Naive thymus-derived CD8-positive, alpha-beta T cell (primary cell): ENCODE measurements around the gene NLRC5. TPM values are rescaled to one million over a fixed set of nuclear protein-coding genes. Genes with fewer than 3 reads are reported as not detected.
A peak's percentile ranks its signal among the peaks of the same experiment; 100 is the strongest.
"Not testable (repeated sequence)": the region's sequence is repeated elsewhere in the genome, so short reads cannot be mapped to it uniquely, and the experiment has no call there.

Source experiments
- ATAC-seq, 2 donors: fragments of 150-1000 bp; cut with Tn5 transposase in 1 of 2; sonication (Bioruptor Pico), chemical (Tn5 transposase) in 1 of 2; 1 replicate in 1 of 2; 2 replicates in 1 of 2; pipeline ENCODE4 v1.10.0; 2021; ENCODE audit warnings: mild to moderate bottlenecking in 2 of 2, moderate library complexity in 2 of 2
- POLR2A ChIA-PET: fragments of 350-600 bp; sonication (Branson Sonifier 250); formaldehyde crosslinking; loops from one replicate; lab custom pipeline; 2021; ENCODE audit warnings: antibody characterized with exemption; lab: Charles Lee
- DNase-seq, 10 donors: peaks; one replicate each; pipeline versions ENCODE4 v3.0.0 to v3.0.0-alpha.2; 2020 to 2022
- H3K27ac Mint-ChIP-seq, 10 donors: one replicate each; pipeline ENCODE4 v1.8.0; 2020 to 2022; ENCODE audit warnings: mild to moderate bottlenecking in 10 of 10, mixed read lengths in 10 of 10, moderate library complexity in 4 of 10, inconsistent platforms in 1 of 10
- H3K27me3 Mint-ChIP-seq, 5 donors: one replicate each; pipeline ENCODE4 v1.8.0; 2021 to 2022; ENCODE audit warnings: mixed read lengths in 5 of 5
- H3K36me3 Mint-ChIP-seq, 3 donors: one replicate each; pipeline ENCODE4 v1.8.0; 2020 to 2022; ENCODE audit warnings: mixed read lengths in 3 of 3, mild to moderate bottlenecking in 2 of 3, inconsistent platforms in 1 of 3
- H3K4me1 Mint-ChIP-seq, 4 donors: one replicate each; pipeline ENCODE4 v1.8.0; 2021 to 2022; ENCODE audit warnings: mixed read lengths in 4 of 4
- H3K4me3 Mint-ChIP-seq, 10 donors: one replicate each; pipeline ENCODE4 v1.8.0; 2020 to 2022; ENCODE audit warnings: mild to moderate bottlenecking in 10 of 10, mixed read lengths in 10 of 10, moderate library complexity in 6 of 10, inconsistent platforms in 1 of 10
- H3K9me3 Mint-ChIP-seq, 9 donors: one replicate each; pipeline ENCODE4 v1.8.0; 2020 to 2022; ENCODE audit warnings: mixed read lengths in 9 of 9, mild to moderate bottlenecking in 3 of 9, inconsistent platforms in 1 of 9, moderate library complexity in 1 of 9
- polyA plus RNA-seq, 3 donors: library from polyadenylated mRNA; unstranded; fragments of 300-500 nt; fragmentation: Illumina TruSeq; gene quantifications; one replicate each; pipeline ENCODE4 v1.2.3, GENCODE V29; 2021
- total RNA-seq, 8 experiments: library from RNA in 2 of 8; stranded (reverse) in 2 of 8; gene quantifications; one replicate each; pipeline ENCODE4 v1.2.3 and lab custom pipeline; 2021 to 2026

The NLRC5 gene
- total and polyA plus RNA-seq, 5 experiments from 2014 or later, result 70.4 to 488 (median 137) TPM

DNA sequence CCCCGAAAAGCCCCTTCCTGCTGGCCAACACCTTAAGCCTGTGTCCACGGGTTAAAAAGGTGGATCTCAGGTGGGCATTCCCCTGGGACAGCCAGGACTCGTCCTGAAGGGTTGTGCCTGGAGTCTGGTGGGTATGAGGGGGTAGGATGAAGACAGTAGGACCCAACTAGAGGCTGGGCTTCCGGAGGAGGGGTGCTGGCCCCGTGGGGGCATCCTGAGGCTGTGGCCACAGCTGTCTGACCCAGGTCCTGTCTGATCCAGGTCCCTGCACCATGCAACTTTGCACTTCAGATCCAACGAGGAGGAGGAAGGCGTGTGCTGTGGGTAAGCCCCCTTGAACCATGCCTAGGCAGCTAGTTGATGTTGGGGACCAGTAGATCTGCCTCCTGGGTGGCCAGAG is 65.4 kb downstream of the NLRC5 start:
- Mint-ChIP-seq H3K4me1 (peaks cover 12 to 41% (median 24%) of the 10 kb centered on the region in 4 donors), H3K4me3 (peak overlapping the region in 1 of 10 donors; percentile 58), H3K27me3 (no peaks in the 10 kb centered on the region), H3K27ac (peak overlapping the region in 5 of 10 donors; percentile 43 to 92 (median 77)), H3K36me3 (peaks cover 0 to 92% (median 13%) of the 10 kb centered on the region in 3 donors), H3K9me3 (no peaks in the 10 kb centered on the region)
- POLR2A ChIA-PET, result no interaction called here
- DNase-seq (no peak), ATAC-seq (no peak)

DNA sequence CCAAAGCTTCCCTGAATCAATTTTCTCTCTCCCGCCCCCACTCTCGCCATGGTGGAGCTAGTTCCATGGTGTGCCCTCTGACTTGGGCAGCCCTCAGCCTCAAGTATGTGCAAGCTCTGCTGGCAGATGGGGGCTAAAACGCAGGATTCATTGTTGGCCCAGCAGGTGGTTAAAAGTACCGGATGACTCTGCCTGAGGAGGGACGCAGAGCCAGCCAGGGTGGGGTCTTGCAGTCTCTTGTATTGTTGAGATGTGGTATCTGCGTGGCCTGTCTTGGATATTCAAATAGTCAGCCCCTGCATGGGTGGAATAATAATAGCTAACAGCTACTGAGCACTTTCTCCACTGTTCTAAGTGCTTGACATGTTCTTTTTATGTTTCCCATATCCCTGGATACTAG is 66.3 kb downstream of the NLRC5 start:
- Mint-ChIP-seq H3K27ac (peak overlapping the region in 6 of 10 donors; percentile 14 to 71 (median 38)), H3K4me3 (no peak overlapping the region), H3K36me3 (peaks cover 0 to 94% (median 13%) of the 10 kb centered on the region in 3 donors), H3K27me3 (no peaks in the 10 kb centered on the region), H3K4me1 (peaks cover 20 to 49% (median 33%) of the 10 kb centered on the region in 4 donors), H3K9me3 (no peaks in the 10 kb centered on the region)
- DNase-seq (no peak), ATAC-seq (no peak)
- POLR2A ChIA-PET, result interaction anchor here (1.0 kb wide), 1 partner anchor 18 kb away, joined by 3 read pairs; no protein-coding TSS in a partner anchor

DNA sequence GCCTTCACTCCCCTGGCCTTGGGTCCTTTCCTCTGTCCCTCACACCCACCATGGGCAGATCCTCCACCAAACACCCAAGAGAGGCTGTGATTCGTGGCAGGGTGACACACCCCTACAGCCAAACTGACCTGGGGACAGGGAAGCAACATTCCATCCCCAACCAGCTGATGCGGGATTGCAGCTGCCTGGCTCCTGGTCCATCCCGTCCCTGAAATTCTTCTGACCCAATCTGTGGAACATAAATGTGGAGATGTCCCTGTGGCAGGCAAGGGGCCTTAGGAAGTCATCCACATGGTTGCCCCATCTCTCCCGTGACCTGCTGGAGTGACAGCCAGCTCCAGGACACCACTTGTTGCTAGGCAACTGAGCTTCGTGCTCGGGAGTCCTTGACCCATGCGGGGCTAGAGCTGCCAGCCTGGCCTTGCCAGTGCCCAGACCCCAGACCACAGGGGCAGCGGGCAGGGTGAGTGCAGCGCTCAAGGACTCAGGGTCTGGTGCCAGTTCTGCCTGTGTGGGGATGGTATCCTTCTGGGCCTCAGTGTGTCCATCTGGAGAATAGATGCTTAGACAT is 69.0 kb downstream of the NLRC5 start:
- peak overlapping the region; percentile 28 to 89 (median 79) for H3K27ac Mint-ChIP-seq
- ATAC-seq (no peak), DNase-seq (no peak)
- peaks cover 0 to 88% (median 21%) of the 10 kb centered on the region in 3 donors for H3K36me3 Mint-ChIP-seq
- no peak overlapping the region for H3K4me3 Mint-ChIP-seq
- peaks cover 21 to 47% (median 36%) of the 10 kb centered on the region in 4 donors for H3K4me1 Mint-ChIP-seq
- POLR2A ChIA-PET, result interaction anchor here (0.6 kb wide), 1 partner anchor 63 kb away, joined by 3 read pairs; no protein-coding TSS in a partner anchor
- H3K27me3 Mint-ChIP-seq, result no peaks in the 10 kb centered on the region
- no peaks in the 10 kb centered on the region for H3K9me3 Mint-ChIP-seq

DNA sequence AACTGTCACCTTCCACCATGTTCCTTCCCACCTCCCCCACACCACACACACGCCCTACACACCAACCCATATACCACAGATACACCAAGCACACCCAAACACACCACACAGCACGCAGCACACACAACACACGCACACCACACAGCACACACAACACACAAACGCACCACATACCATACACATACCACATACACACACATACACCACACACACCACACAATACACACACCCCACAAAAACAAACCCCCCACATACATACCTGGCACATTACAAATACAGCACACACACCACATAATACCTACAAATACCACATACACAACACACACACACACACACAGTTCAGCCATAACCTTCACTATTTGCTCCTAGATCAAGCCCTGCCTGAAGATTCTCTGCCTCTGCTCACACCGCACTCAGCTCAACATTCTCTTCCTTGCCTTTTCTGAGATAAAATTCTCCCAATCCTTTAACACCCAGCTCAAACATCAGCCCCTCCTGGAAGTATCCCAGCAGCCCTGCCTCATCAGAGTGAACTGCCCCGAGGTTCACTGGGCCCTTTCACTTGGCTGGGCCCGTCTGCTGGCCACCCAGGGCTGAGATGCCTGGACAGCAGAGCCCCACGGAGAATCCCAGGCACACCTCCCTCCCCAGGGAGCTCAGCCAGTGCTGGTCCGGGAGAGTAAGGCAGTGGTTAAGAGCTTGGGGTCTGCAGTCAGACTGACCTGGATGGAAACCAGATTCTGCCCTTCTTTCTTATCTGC is 71.1 kb downstream of the NLRC5 start:
- no peak for DNase-seq
- H3K36me3 Mint-ChIP-seq, result peaks cover 0 to 77% (median 23%) of the 10 kb centered on the region in 3 donors
- POLR2A ChIA-PET, result interaction anchor here (0.6 to 1.5 kb wide), 9 partner anchors 7 to 129 kb away, joined by 3 to 5 read pairs (median 3); partner anchors contain the start of gene HERPUD1
- H3K9me3 Mint-ChIP-seq, result no peaks in the 10 kb centered on the region
- H3K4me1 Mint-ChIP-seq, result peaks cover 21 to 42% (median 30%) of the 10 kb centered on the region in 4 donors
- H3K4me3 Mint-ChIP-seq, result peak overlapping the region in 7 of 10 donors; percentile 9 to 60 (median 16)
- H3K27me3 Mint-ChIP-seq, result no peaks in the 10 kb centered on the region
- ATAC-seq, result peak; percentile 27 to 31
- H3K27ac Mint-ChIP-seq, result peak overlapping the region; percentile 54 to 96 (median 80)

DNA sequence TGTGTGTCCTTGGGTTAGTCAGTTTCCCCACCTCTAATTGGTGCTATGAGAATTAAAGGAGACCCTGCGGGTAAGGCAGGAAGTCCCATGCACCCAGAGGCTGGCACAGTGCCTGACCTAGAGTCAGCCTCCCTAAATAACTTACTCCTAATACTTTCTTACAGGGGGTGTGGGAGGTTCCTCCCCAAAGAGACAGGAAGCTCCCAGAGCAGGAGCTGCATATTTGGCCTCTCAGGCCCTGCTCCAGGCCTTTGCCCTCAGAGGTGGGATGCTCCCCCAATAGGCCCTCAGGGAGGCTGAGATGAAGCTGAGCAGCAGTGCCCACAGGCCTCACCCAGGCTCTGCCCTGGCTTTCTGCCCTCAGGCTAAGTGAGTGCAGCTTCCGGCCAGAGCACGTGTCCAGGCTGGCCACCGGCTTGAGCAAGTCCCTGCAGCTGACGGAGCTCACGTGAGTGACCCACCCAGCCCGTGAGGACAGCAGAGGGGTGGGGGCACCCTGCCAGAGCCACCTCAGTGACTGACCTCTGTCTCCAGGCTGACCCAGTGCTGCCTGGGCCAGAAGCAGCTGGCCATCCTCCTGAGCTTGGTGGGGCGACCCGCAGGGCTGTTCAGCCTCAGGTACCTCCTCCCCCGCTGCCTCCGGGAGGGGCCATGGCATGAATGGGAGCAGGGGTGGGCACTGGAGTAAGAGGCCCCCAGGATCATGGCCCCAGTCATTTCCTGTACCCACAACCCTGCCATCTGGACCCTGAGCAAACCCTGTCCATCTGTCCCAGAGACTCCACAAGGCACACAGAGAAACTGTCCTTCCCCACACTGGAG is 71.9 kb downstream of the NLRC5 start:
- peak overlapping the region; percentile 70 to 96 (median 85) for H3K27ac Mint-ChIP-seq
- peaks cover 0 to 75% (median 20%) of the 10 kb centered on the region in 3 donors for H3K36me3 Mint-ChIP-seq
- peaks cover 21 to 41% (median 30%) of the 10 kb centered on the region in 4 donors for H3K4me1 Mint-ChIP-seq
- POLR2A ChIA-PET, result interaction anchor here (0.7 to 1.9 kb wide), 9 partner anchors 8 to 129 kb away, joined by 3 to 5 read pairs (median 3); partner anchors contain the start of genes HERPUD1 and NLRC5
- peak overlapping the region in 4 of 10 donors; percentile 9 to 60 (median 30) for H3K4me3 Mint-ChIP-seq
- ATAC-seq, result peak; percentile 32 to 37
- no peaks in the 10 kb centered on the region for H3K27me3 Mint-ChIP-seq
- H3K9me3 Mint-ChIP-seq, result no peaks in the 10 kb centered on the region
- no peak for DNase-seq

DNA sequence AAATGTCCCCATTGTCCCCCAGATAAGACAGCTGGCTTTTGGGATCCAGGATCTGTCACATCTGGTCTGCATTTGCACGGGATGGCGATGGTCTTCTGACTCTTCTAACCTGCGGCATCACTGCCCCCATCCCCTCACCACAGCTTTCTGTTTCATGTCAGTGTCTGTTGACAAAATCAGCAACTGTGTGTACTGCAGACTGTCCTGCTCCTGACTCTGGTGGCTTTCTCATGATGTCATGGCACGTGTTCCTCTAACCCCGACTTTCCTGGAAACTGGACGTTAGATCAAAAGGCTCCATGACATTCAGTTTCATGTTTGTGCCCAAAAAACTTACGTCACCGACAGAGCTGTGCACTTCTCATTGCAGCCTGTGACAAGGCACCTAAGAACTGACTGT is 73.0 kb downstream of the NLRC5 start:
- Mint-ChIP-seq H3K4me1 (peaks cover 23 to 46% (median 30%) of the 10 kb centered on the region in 4 donors), H3K27ac (peak overlapping the region in 8 of 10 donors; percentile 18 to 88 (median 72)), H3K36me3 (peaks cover 0 to 72% (median 20%) of the 10 kb centered on the region in 3 donors), H3K27me3 (no peaks in the 10 kb centered on the region), H3K9me3 (no peaks in the 10 kb centered on the region), H3K4me3 (no peak overlapping the region)
- POLR2A ChIA-PET, result interaction anchor here (0.7 to 1.9 kb wide), 5 partner anchors 11 to 78 kb away, joined by 3 to 4 read pairs (median 3); partner anchors contain the start of gene NLRC5
- ATAC-seq (no peak), DNase-seq (no peak)

DNA sequence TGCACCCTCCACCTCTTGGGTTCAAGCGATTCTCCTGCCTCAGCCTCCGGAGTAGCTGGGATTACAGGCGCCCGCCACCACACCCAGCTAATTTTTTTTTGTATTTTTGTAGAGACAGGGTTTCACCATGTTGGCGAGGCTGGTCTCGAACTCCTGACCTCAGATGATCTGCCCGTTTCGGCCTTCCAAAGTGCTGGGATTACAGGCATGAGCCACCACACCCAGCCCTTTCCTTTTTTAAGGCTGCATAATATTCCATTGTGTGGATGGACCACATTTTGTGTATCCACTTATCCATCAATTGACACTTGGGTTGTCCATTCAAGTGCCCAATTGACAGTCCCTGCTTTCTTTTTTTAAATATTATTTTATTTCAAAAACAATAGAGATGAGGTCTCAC is 73.8 kb downstream of the NLRC5 start:
- H3K4me1 Mint-ChIP-seq, result peaks cover 17 to 40% (median 24%) of the 10 kb centered on the region in 4 donors
- DNase-seq, ATAC-seq, H3K4me3 Mint-ChIP-seq, H3K27me3 Mint-ChIP-seq, H3K9me3 Mint-ChIP-seq: not testable (repeated sequence)
- POLR2A ChIA-PET, result interaction anchor here (0.9 kb wide), 1 partner anchor 10 kb away, joined by 3 read pairs; no protein-coding TSS in a partner anchor
- H3K27ac Mint-ChIP-seq, result peak overlapping the region in 6 of 10 donors; percentile 22 to 88 (median 64)
- H3K36me3 Mint-ChIP-seq, result peaks cover 0 to 71% (median 20%) of the 10 kb centered on the region in 3 donors

DNA sequence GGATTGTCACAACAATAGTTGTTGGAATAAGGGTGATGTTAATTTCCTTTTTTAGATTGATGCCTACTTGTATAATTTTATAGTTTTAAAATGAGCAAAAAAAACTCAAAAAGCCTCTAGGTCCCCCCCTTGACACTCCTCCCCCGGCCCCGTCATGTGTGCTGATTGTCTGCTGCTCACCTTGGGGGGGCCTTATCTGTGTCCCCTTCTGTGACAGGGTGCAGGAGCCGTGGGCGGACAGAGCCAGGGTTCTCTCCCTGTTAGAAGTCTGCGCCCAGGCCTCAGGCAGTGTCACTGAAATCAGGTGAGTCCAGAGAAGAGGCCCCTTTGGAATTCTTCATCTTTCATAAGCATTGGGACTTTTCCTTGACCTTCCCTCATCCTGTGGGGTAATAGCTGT is 75.6 kb downstream of the NLRC5 start:
- Mint-ChIP-seq H3K9me3 (no peaks in the 10 kb centered on the region), H3K27ac (peak overlapping the region in 7 of 10 donors; percentile 27 to 88 (median 68)), H3K4me1 (peaks cover 18 to 38% (median 30%) of the 10 kb centered on the region in 4 donors), H3K4me3 (no peak overlapping the region), H3K27me3 (no peaks in the 10 kb centered on the region), H3K36me3 (peaks cover 0 to 71% (median 24%) of the 10 kb centered on the region in 3 donors)
- POLR2A ChIA-PET, result interaction anchor here (1.0 to 1.2 kb wide), 2 partner anchors 18 to 24 kb away, joined by 3 to 4 read pairs; no protein-coding TSS in a partner anchor
- ATAC-seq (no peak), DNase-seq (peak in 1 of 10 donors; percentile 11)

DNA sequence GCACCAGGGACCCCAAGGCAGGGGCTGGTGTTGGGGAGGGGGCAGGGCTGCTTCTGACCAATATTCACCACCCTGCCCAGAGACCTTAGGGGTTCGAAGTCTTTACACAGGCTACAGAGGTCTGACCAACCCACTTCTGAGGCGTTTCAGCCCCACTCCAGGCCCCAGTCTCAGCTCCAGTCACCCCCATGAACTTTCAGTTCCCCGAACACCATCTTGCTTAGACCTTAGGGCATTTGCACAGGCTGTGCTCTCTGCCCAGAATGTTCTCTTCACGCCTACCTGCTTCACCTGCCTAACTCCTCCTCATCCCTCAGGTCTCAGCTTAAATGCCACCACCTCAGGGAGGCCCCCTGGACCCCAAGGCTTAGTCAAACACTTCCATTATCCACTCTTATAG is 77.3 kb downstream of the NLRC5 start:
- Mint-ChIP-seq H3K36me3 (peaks cover 0 to 75% (median 22%) of the 10 kb centered on the region in 3 donors), H3K27ac (peak overlapping the region in 9 of 10 donors; percentile 40 to 88 (median 73)), H3K4me1 (peaks cover 11 to 35% (median 29%) of the 10 kb centered on the region in 4 donors), H3K4me3 (peak overlapping the region in 2 of 10 donors; percentile 27 to 39), H3K9me3 (peaks cover 0 to 2% (median 0%) of the 10 kb centered on the region in 9 donors), H3K27me3 (no peaks in the 10 kb centered on the region)
- DNase-seq, result peak in 1 of 10 donors; percentile 32
- no peak for ATAC-seq
- POLR2A ChIA-PET, result interaction anchor here (0.6 to 1.9 kb wide), 5 partner anchors 14 to 493 kb away, joined by 3 to 6 read pairs (median 3); no protein-coding TSS in a partner anchor

DNA sequence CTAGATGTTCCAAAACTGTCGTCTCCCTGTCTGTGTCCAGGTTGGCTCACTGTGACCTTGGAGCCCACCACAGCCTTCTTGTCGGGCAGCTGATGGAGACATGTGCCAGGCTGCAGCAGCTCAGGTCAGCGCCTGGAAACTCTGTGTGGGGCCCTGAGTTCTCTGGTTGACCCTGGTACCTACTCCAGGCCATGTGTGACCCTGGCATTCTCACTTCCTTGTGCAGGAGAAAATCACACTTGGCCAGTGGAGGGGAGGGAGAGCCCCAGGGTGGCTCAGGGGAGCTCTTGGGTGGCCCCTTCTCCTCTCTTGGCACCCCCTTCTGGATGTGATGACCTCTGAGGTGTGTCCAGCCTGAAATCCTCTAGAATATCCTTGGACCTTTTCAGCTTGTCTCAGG is 78.0 kb downstream of the NLRC5 start:
- Mint-ChIP-seq H3K36me3 (peaks cover 0 to 75% (median 19%) of the 10 kb centered on the region in 3 donors), H3K27ac (peak overlapping the region in 7 of 10 donors; percentile 5 to 88 (median 72))
- POLR2A ChIA-PET, result interaction anchor here (1.0 to 1.9 kb wide), 5 partner anchors 8 to 37 kb away, joined by 3 to 6 read pairs (median 3); no protein-coding TSS in a partner anchor

DNA sequence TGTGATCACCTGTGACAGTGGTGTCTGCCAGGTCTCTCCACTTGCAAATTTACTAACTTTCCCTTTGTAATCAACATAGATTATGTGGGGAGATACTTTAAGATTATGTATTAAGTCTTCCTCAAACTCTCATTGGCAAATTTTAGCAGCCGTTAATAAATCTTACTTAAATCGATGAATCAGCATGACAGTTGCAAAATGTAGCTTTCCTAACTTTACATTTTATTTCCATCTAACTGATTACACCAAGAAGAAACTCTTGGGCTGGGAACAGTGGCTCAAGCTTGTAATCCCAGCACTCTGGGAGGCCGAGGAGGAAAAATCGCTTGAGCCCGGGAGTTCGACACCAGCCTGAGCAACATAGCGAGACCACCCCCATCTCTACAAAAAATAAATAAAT is 79.7 kb downstream of the NLRC5 start:
- H3K27ac Mint-ChIP-seq, result peak overlapping the region in 8 of 10 donors; percentile 33 to 88 (median 58)
- H3K36me3 Mint-ChIP-seq, result peaks cover 0 to 83% (median 17%) of the 10 kb centered on the region in 3 donors
- peaks cover 11 to 46% (median 32%) of the 10 kb centered on the region in 4 donors for H3K4me1 Mint-ChIP-seq
- POLR2A ChIA-PET, result interaction anchor here (0.6 to 1.2 kb wide), 2 partner anchors 8 to 9 kb away, joined by 3 read pairs; no protein-coding TSS in a partner anchor
- peaks cover 0 to 2% (median 0%) of the 10 kb centered on the region in 9 donors for H3K9me3 Mint-ChIP-seq
- H3K4me3 Mint-ChIP-seq, result no peak overlapping the region
- ATAC-seq (no peak), DNase-seq (no peak)
- no peaks in the 10 kb centered on the region for H3K27me3 Mint-ChIP-seq

More for the DNA sequence above, 78.0 kb downstream of the NLRC5 start:
- peak in 1 of 2 donors; percentile 21 for ATAC-seq
- H3K4me1 Mint-ChIP-seq, result peaks cover 11 to 42% (median 32%) of the 10 kb centered on the region in 4 donors
- DNase-seq, result peak in 1 of 10 donors; percentile 49
- no peaks in the 10 kb centered on the region for H3K27me3 Mint-ChIP-seq
- H3K9me3 Mint-ChIP-seq, result peaks cover 0 to 2% (median 0%) of the 10 kb centered on the region in 9 donors
- no peak overlapping the region for H3K4me3 Mint-ChIP-seq
